ENCODE measurements around the gene MRO. TPM values are rescaled to one million over a fixed set of nuclear protein-coding genes. Genes with fewer than 3 reads are reported as not detected.

The MRO gene
- total and polyA plus RNA-seq, 12 donors = 0.67 to 9.4 (median 3.3) TPM

DNA sequence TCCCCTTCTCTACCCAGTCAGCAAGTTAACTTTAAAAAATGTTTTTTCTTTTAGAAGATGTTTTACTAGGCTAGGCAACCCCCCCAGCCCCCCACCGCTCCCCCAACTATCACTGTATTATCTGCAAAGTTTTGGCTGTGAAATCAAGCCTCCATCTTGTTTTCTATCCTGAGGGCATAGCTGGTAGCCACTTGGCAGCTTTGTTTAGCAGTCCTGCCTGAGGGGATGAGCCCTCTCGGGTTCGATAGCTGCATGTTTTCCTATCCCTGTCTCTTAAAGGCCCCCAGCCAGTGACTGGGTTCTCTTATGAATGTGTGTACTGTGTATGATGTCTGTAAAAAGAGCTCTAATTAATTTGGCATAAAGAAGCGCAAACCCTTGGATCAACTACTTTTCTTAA lies 43.4 kb downstream of the MRO start:
- intact Hi-C loops (cut with DNase I) = no loop called here

GRCh38 chr18:50775726-50776125 lies 44.1 kb downstream of the MRO start:
- Histone ChIP-seq H3K27ac (no peak overlapping the region), H3K36me3 (replicated peaks in 1 of 2) (no peaks in the 10 kb centered on the region), H3K27me3 (no peaks in the 10 kb centered on the region), H3K4me1 (replicated peaks in 1 of 2) (no peaks in the 10 kb centered on the region), H3K4me3 (no peak overlapping the region), H3K9me3 (replicated peaks in 1 of 3) (no peaks in the 10 kb centered on the region)
- no peak for DNase-seq
- 90 to 96% (median 92%) methylated on average over 14 of the region's 14 CpGs for WGBS, 4 donors
- intact Hi-C loops (cut with DNase I) = no loop called here
- TF ChIP-seq POLR2A (IDR thresholded peaks at IDR 0.05) (no peak), CTCF (IDR thresholded peaks at IDR 0.05) (no peak)

More for the DNA sequence above, 43.4 kb downstream of the MRO start:
- WGBS, 4 donors = 82 to 93% (median 86%) methylated on average over 4 of the region's 4 CpGs
- Histone ChIP-seq H3K36me3 (replicated peaks in 1 of 2) (no peaks in the 10 kb centered on the region), H3K9me3 (replicated peaks in 1 of 3) (no peaks in the 10 kb centered on the region), H3K4me3 (no peak overlapping the region), H3K27ac (no peak overlapping the region), H3K27me3 (no peaks in the 10 kb centered on the region), H3K4me1 (replicated peaks in 1 of 2) (no peaks in the 10 kb centered on the region)
- no peak for TF ChIP-seq CTCF (IDR thresholded peaks at IDR 0.05)
- no peak for TF ChIP-seq POLR2A (IDR thresholded peaks at IDR 0.05)
- DNase-seq = no peak

DNA sequence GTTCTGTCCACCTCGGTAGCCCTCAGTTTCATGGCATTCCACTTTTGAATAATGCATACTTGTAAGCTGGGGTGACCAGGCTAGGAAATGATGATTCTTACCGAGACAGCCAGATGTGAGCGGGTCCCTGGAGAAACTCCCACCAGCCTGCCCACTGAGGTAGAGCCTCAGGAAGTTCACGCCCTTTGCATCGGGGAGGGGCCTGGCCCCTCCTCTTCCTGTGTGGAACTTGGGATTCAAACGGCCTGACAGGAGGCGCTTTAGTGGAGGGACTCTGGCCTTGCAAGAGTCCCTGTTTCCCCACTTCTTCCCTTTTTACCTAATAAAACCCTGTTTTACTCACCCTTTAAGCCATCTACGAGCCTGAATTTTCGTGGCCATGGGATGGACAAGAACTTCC lies 44.6 kb downstream of the MRO start:
- no peaks in the 10 kb centered on the region for H3K4me1 ChIP-seq (replicated peaks in 1 of 2)
- H3K27ac ChIP-seq = no peak overlapping the region
- H3K27me3 ChIP-seq = no peaks in the 10 kb centered on the region
- H3K36me3 ChIP-seq (replicated peaks in 1 of 2) = no peaks in the 10 kb centered on the region
- H3K4me3 ChIP-seq = no peak overlapping the region
- no peaks in the 10 kb centered on the region for H3K9me3 ChIP-seq (replicated peaks in 1 of 3)
- no peak for DNase-seq
- 80 to 81% (median 80%) methylated on average over 9 of the region's 9 CpGs for WGBS, 4 donors
- intact Hi-C loops (cut with DNase I) = no loop called here
- no peak for TF ChIP-seq CTCF (IDR thresholded peaks at IDR 0.05)
- no peak for TF ChIP-seq POLR2A (IDR thresholded peaks at IDR 0.05)

DNA sequence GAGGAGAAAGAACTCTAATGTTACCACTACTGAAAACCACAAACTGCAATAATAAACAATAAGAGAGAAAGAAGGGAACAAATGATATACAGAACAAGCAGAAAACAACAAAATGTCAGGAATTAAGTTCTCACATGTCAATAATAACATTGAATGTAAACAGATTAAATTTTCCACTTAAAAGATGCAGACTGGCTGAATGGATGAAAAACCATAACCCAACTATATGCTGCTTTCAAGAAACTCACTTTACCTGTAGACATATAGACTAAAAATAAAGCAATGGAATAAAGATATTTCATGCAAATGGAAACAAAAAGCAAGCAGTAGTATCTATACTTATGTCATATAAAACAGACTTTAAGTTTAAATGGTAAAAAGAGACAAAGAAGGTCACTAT lies 50.4 kb downstream of the MRO start:
- DNase-seq = no peak
- intact Hi-C loops (cut with DNase I) = no loop called here
- Histone ChIP-seq H3K27ac (no peak overlapping the region), H3K4me3 (no peak overlapping the region), H3K4me1 (replicated peaks in 1 of 2) (no peaks in the 10 kb centered on the region), H3K27me3 (no peaks in the 10 kb centered on the region), H3K9me3 (replicated peaks in 1 of 3) (peaks cover 0 to 13% (median 0%) of the 10 kb centered on the region in 3 donors), H3K36me3 (replicated peaks in 1 of 2) (no peaks in the 10 kb centered on the region)
- TF ChIP-seq CTCF (IDR thresholded peaks at IDR 0.05) (no peak), POLR2A (IDR thresholded peaks at IDR 0.05) (no peak)

All from adrenal gland (tissue), 12 donors.